Activated CD4-positive, alpha-beta T cell treated with anti-CD3 and anti-CD28 coated beads, Interleukin-2, Interleukin-6, amounts not matched to agents 100 ng/mL and 50 ng/mL, durations not matched to agents 16 hours and 8 hours (primary cell): ENCODE measurements around the gene SMG1.
"Not testable (repeated sequence)": the region's sequence is repeated elsewhere in the genome, so short reads cannot be mapped to it uniquely, and the experiment has no call there.

ENCODE experiments used
- DNase-seq: peaks from one replicate; pipeline ENCODE4 v3.0.0-alpha.2; 2020

SMG1 gene

DNA sequence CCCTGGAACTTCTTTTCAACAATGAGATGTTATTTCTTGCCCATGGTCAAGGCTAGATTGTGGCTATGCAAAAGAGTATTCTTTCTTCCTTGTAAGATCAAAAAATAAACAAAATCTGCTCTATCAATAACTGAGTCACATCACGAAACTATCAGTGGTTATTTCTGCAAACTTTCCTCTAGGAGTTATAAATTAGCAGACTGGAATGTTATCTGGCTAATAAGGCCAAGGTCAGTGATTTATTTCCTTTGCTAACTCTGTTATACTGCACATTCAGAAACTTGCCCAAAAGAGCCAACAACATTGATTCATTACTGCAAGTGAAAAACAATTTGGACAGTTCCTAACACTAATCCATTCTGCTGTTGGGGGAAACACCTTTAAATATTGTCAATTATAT lies 129.8 kb downstream of the SMG1 start:
- no peak for DNase-seq

DNA sequence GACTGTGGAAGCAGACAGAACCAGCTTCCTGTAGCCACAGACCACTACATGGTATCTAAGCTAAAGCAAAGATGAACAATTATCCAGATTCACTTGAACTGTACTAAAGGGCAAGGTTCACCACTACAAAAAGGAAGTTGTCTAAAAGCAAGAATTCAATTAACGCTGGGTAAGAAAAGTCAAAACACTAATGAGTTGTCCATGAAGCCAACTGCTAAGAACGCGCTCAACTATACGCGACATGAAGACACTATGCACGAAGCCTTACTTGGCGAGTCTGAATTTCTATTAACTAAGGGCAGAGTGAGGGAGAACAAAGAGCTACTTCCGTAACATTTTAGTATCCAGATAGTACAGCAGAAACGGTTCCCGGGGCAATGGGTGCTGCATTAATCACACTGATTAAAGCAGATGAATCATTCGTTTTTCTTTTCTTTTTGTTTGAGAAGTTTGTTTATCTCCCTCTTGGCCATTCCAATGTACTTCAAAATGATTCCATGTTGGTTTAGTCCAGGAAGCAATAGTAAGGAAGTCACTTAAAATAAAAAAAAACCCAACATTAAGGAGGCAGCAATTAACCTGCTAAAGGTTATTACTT lies 133.3 kb downstream of the SMG1 start:
- no peak for DNase-seq

DNA sequence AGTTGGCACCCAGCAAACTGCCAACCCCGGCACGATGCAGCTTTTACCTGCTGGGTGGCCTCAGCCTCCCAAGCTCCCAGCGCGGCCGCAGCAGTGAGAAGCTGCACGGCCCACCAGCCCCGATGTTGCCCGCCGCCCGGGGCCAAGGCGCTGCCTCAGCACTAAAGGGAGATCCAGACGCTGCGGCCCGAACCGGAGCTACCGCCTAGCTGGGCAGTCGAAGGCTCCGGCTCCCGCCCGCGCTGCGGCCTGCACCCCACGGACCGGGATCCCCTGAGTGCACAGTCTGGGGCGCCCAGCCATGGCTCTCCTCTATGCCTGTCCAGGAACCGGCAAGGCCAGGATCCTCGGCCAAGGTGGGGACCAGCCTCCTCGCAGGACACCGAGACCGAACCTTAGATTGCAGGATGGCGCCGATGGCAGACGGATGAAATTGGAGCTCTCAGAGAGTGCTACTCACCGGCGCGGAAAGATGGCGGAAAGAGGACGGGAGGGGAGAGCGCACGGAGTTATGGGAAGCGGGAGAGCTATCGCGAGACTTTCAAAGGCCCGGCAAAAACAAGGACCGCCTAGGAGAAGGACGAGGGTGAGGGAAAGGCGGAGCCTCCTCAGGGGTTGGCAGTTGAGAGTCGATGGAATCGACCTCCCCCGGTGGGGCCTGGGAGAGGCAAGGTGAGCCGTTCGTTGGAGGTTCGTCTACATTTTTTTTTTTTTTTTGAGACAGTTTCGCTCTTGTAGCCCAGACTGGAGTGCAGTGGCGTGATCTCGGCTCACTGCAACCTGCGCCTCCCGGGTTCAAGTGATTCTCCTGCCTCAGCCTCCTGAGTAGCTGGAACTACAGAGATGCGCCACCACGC lies 136.1 kb downstream of the SMG1 start, which contains the start of gene RPS15A:
TSS of gene RPS15A (minus strand) at position 485 of the 857 bp plus-strand sequence. CDS start 1,221 bp downstream, outside the sequence.
- DNase-seq: peak; percentile 97

DNA sequence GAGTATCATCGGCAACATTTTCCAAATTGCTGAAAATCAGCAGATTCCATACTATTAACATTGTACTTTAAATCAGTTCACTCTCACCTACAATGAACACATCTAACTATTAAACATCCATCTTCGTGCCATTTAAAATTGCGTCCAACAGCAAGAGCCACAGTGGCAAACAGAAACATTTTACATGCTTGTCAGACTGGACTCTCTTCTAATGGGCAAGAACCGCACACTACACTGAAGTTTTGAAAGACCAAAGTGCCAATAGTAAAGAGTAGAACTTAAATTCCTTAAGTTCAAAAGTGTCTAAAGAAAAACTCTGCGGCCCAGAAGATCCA lies 136.7 kb downstream of the SMG1 start:
- DNase-seq: no peak

DNA sequence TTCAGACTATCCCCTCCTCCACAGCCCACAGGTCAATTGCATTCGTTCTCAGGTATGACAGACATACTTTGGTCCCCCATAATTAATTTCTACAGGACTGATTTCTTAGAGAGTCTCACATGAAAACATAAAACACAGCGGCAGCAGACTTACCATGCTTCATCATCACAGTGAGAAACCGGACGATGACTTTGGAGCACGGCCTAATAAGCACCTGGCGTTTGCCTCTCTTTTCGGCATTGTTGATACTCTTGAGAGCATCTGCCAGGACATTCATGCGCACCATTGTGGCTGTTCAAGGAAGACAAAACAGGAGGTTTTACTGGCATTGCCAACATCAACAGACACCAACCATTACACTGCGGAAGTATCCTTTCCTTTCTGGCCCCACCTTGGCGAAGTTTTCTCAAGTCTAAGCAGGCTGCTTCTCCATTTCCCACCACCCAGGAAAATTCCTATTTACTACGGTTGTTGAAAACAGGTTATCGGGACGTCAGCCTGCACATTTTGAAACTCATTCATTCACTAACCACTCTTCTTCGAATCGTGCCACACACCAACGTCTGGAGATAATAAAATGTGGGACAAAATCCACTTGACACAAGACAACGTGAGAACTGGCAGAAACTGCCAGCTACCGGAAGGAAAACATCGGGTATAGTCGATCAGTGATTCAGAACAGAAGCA lies 137.2 kb downstream of the SMG1 start:
- DNase-seq: no peak

DNA sequence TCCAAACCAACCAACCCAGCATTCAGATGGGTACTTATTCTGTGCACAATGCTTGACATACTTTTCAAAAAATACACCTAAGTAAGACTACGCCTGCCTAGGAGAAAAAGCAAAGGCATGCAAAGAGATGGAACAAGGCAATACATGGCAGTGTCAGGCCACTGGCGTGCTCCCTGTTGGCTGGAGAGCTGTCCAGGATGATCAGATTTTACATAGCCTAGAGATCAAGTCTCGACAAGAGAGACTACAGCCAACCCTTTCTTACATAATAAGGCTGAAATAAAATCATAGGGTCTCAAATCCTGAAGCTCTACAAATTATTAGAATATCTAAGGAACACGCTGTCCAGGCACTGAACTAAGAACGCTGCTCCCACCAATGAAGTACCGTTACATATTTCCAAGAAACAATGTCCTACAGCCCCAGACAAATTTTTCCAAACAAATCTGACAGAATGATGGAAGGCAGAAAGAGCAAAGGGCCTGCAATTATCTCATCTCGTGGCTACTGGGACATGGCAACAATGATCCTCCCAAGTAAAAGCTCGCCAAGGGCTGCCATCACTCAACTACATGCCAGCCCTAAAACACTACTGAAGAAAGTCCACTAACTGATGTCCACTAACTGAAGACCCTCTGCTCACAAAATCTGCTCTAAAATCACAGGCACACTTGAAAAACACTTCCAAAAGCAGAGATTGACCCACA lies 141.1 kb downstream of the SMG1 start:
- no peak for DNase-seq

DNA sequence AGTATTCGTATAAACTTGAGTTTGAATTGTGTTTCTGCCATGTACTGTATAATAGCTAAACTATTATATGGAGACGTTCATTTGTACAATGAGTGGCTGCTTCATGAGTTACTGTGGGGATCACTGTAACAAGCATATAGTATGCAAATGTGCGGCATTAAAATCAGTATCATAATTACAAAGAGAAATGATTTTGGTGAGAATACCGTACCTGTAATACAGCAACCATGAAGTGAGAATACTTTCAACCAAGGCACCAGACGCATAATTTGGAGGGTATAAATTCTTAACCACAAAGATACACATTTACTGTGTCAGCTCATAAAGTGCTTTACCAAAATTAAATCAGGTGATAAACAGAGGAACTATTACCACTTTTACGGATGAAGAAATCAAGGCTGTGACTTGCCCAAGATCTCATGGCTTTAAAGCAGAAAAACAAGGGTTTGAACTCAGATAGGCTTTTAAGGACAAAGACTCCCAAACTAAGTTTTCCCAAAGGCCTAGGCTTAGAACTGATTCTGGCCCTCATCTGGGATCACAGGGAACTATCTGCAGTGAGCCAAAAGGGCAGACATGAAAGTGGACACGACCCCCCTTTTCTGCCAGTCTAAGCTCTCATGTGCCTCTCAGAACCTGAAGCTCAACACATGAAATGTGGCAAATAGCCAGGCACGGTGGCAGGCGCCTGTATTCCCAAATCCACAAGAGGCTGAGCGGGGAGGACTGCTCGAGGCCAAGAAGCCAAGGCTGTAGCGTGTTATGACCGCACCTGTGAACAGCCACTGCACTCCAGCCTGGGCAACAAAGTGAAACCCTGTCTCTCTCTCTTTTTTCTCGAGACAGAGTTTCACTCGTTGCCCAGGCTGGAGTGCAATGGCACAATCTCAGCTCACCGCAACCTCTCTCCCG lies 142.5 kb downstream of the SMG1 start:
- DNase-seq: no peak

DNA sequence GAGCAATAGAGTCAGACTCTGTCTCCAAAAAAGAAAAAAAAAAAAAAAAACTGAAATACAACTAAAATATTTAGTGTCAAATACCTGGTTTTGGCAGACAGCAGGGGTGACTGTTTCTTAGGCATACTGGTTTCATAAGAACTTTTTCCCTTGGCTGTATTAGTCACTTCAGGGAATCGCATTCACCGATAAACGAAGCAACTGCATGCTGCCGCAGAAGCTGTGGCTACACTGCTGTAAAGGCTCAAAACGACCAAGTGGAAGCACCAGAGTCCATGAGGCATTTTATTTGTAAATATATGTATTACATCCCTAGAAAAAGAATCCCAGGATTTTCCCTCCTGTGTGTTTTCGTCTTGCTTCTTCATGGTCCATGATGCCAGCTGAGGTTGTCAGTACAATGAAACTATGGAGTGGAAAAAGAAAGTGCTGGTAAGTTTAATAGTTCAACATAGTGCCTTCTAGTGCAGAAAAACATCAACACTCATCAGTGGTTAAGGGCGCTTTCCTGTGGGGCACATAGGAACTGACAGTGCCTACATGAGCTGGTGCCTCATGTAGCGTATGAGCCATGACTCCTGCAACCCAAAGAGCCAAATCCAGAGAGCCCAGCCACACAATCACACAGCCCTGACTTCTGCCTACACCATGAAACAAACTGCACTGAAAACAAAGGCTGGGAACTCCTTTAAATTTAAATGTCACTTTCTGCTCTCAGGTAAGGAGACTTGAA lies 143.3 kb downstream of the SMG1 start:
- DNase-seq: peak; percentile 32

DNA sequence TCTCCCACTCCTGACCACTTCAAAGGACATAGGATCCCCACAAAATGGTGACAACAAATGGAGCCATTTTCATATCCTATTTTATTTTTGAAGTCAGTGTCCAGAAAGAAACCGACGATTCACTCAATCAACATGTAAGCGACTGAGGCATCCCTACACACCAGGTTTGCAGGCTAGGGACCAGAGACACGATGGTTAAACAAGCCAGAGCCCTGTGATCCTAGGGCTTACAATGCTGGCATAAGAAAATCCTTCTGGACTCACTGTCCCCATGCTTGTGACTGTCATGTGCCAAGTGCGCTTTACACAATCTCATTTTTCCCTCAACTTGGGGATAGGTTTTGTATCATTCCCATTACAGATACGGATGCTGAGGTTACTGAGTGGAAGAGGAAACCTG lies 145.0 kb downstream of the SMG1 start:
- DNase-seq: not testable (repeated sequence)

DNA sequence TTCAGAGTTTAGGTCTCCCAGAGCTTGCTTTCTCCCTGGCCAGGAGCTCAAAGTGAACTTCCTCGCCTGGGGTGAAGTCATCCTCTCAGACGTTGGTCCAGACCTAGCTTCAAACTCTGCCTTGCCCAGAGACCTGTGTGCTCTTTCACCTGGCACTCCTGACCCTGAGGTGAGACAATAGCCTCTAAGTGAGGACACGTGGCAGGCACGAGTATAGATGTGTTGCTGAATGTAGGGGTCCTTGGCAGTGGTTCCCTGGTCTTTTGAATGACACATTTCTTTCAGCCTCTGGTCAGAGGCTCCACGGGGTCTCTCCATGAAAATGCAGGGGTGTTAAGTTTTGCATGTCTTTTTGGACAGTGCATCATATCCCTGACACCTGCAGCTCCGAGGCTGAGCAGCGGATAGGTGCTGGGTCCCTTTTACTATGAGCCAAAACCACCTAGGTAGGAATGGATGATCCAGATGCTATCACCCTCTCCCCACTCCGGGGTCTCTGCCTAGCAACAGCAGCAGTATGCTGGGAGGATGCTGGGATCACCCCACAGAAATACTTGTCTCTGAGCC lies 145.7 kb downstream of the SMG1 start:
- not testable (repeated sequence) for DNase-seq

DNA sequence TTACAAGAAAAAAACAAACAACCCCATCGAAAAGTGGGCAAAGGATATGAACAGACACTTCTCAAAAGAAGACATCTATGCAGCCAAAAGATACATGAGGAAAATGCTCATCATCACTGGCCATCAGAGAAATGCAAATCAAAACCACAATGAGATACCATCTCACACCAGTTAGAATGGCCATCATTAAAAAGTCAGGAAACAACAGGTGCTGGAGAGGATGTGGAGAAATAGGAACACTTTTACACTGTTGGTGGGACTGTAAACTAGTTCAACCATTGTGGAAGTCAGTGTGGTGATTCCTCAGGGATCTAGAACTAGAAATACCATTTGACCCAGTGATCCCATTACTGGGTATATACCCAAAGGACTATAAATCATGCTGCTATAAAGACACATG lies 148.5 kb downstream of the SMG1 start:
- not testable (repeated sequence) for DNase-seq

DNA sequence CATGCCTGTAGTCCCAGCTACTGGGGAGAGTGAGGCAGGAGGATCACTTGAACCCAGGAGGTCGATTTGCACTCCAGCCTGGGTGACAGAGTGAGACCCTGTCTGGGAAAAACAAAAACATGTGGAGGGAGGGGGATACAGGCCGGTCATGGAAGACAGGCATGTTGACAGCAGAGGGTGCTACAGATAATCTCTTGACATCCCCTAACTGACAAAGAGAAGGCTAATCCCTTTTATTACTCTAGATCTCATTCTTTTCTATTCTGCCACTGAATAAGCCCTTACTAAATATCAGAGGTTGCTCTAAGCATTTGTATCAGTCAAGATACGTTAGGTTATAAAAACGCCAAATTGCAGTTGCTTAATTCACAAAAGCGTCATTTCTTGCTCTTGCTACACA lies 149.9 kb downstream of the SMG1 start:
- not testable (repeated sequence) for DNase-seq

DNA sequence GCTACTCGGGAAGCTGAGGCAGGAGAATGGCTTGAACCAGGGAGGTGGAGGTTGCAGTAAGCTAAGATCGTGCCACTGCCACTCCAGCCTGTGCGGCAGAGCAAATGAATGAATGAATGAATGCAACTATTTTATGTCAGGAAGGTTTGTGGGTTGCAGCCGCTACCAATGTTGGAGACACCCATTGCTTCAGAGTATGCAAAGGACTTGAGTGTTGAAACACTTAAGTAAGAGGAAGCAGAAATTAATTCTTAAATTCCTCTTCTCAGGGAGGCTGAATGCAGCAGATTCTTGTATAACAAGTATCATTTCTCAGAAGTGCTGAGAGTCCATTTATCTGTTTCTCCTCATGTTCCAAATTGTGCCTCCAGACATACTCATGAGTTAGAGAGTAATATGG lies 151.6 kb downstream of the SMG1 start:
- not testable (repeated sequence) for DNase-seq

DNA sequence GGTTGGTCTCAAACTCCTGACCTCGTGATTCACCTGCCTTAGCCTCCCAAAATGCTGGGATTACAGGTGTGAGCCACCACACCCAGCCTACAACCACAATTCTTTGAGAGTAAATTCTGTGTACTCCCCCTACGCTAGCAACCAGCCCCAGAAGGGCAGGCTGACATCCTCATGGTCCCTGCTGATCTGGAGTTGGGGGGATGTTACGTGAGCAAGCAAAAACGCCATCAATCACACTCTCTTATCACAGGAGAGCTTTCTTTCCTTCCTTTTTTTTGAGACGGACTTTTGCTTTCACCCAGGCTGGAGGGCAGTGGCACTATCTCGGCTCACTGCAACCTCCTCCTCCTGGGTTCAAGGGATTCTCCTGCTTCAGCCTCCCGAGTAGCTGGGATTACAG lies 154.0 kb downstream of the SMG1 start:
- not testable (repeated sequence) for DNase-seq

DNA sequence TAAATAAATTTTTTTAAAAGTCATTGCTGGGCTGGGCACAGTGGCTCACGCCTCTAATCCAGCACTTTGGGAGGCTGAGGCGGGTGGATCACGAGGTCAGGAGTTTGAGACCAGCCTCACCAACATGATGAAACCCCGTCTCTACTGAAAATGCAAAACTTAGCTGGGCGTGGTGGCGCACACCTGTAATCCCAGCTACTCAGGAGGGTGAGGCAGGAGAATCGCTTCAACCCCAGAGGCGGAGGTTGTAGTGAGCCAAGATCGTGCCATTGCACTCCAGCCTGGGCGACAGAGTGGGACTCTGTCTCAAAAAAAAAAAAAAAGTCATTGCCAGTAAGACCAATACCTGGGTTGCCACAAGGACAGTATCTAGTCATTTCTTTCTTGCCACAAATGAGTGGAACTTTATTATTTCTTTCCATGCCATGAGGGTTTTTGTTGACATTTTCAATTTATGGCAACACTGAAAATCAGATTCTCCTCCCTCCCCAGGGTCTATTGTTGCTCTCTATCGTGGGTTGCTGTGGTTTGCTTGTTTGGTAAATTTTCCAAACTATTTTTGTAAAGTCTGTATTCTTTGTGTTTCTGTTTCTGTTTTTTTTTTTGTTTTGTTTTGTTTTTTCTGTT lies 155.8 kb downstream of the SMG1 start:
- DNase-seq: peak; percentile 62

DNA sequence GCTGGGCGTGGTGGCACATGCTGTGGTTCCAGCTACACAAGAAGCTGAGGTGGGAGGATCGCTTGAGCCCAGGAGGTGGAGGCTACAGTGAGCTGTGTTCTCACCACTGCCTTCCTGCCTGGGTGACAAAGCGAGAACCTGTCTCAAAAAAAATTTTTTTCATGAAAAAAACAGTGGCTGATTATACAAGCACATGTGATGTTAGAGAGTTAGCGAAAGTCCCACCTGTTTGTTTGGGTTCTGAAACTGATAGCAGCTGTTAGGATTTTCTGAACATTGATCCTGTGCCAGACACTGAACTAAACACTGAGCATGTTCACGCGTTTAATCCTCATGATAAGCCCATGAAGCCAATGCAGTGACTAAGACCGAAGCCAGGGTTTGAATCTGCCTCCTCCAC lies 159.0 kb downstream of the SMG1 start:
- peak; percentile 54 for DNase-seq

DNA sequence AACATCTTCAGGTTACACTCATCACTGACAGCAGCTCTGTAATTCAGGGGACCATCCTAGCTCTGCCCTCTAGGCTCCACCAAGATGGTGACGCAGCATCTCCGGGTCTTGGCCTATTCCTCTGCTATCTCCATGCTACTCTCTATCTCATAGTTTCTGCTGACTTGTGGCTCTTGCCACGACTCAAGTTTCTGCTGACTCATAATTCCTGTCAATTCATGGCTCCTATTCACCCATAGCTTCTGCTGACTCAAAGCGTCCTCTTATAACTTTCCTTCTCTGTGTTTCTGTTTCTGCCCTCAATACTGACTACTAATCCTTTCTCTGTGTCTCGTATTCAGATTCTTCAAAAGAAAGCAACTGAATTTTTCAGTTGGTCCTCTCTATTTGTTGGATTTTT lies 163.5 kb downstream of the SMG1 start:
- DNase-seq: peak; percentile 83

DNA sequence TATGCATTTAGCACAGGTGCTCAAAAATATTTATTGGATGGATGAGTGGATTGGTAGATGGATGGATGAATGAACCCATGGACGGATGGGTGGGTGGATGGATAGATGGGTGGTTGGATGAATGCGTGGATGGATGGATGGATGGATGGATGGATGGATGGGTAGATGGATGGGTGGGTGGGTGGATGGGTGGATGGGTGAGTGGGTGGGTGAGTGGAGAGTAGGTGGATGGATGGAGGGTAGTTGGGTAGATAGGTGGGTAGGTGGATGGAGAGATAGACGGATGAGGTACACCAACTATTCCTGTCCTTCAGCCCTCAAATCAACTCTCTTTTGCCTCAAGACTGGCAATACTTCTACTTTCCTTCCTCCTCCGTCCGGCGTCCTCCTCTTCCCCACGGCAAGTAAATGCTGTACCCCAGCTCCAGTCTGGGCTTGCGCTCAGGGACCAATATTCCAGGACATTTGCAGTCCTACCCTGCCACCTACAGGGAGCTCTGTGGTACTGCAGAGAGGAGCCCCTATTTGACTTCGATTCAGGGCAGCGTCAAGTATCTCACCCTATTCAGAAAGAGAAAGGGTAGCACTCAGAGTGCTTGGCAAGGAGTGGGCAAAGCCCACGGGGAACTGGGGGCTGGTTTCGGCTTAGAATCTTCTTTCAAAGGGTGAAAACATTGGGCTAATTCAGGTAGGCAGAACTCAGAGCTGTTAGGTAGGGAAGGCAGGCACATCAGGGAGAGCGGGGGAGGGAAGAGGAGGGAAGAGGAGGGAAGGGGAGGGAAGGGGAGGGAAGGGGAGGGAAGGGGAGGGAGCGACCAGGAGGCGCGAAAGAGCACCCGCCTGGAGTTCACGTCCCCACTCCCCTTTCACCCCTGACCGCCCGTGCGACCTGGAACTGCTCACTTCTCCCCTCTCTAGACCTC lies 166.3 kb downstream of the SMG1 start:
- peak; percentile 76 for DNase-seq

DNA sequence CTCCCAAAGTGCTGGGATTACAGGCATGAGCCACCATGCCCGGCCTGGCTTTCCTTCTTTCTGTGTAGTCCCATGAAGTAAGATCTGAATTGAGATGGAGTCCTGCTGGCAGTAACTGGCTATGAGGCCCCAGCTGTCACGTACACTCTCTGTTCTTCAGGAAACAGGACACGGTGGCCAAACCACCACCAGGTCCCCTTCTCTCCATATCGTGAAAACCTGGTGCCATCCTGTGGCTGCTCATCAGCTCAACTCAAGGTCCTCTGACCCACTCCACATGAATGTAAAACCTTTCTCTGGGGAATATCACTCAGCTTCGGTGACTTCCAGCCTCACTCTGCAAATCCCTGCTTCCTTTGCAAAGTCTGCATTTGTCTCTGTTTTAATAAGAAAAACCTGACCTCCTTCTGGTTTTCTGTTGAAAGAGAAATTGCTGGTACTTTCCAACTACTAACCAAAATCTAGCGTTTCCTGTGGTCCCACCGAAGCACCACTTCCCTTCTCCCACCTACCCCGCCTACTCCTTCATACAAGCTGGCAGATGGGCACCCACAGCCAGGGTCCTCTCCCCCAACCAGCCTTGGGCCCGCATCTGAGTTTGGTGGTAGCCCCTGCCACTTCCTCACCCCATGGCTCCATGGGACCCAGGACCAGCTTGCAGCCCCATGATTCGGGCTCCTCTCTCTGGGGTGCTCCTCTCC lies 168.1 kb downstream of the SMG1 start:
- not testable (repeated sequence) for DNase-seq
